GM12892 (cell line): Measurements from ENCODE around the gene SLIT3.

Source experiments
- POLR2A ChIP-seq: IDR thresholded peaks from 2 replicates; pipeline ENCODE4 v1.6.1; 2011; ENCODE audit warnings: low read depth, low read length, control low read depth
- POLR2AphosphoS5 ChIP-seq: IDR thresholded peaks from 2 replicates; pipeline ENCODE4 v1.6.1; 2011; ENCODE audit warnings: low read depth, low read length, control low read depth
- TAF1 ChIP-seq: IDR thresholded peaks from 2 replicates; pipeline ENCODE4 v1.6.1; 2011; ENCODE audit warnings: low read depth, mild to moderate bottlenecking, control low read depth, low read length, borderline replicate concordance

- TF ChIP-seq POLR2A (no peak), TAF1 (no peak), POLR2AphosphoS5 (no peak)
Measured at GRCh38 chr5:169153405-169153804, 147.5 kb downstream of the SLIT3 start.
